HCT116 (cell line): ENCODE results near the gene GPR3. TPM values are rescaled to one million over a fixed set of nuclear protein-coding genes. Genes with fewer than 3 reads are reported as not detected.

Source experiments
- ATAC-seq: fragments of 200-7000 bp; cut with Tn5 transposase; 2 replicates; pipeline ENCODE4 v1.9.1; 2020; ENCODE audit warnings: mild to moderate bottlenecking, moderate library complexity
- BruUV-seq: library from RNA; stranded (reverse); fragments of 400-500 nt; replicated peaks from 2 replicates; lab custom pipeline; 2021; lab: Mats Ljungman, UMichigan
- CTCF ChIA-PET: fragments of 300-600 bp; sonication (Branson Sonifier 250); formaldehyde crosslinking; loops from one replicate; lab custom pipeline; 2021; ENCODE audit warnings: antibody characterized with exemption; lab: Charles Lee
- POLR2A ChIA-PET: fragments of 300-600, 350-600 bp; sonication (Branson Sonifier 250); formaldehyde crosslinking; loops from one replicate; lab custom pipeline; 2021; ENCODE audit warnings: antibody characterized with exemption; lab: Charles Lee
- RAD21 ChIA-PET, 2 experiments: fragments of 300-600 bp; sonication (Branson Sonifier 250); formaldehyde crosslinking; loops; one replicate each; lab custom pipeline; 2023; ENCODE audit warnings: low total read pairs in 2 of 2; ENCODE audit not compliant: uncharacterized antibody in 2 of 2, unreplicated experiment in 2 of 2, low non-redundant PET in 1 of 2; lab: Charles Lee
- DNase-seq: peaks from one replicate; pipeline ENCODE4 v3.0.0-alpha.2; 2010; ENCODE audit warnings: low read depth, low spot score
- H2AFZ ChIP-seq: fragments of 200-600 bp; shearing (Covaris generic), sonication (generic); 2 replicates; pipeline ENCODE4 v1.6.1; 2017; ENCODE audit warnings: low read depth, mixed run types, mixed read lengths, antibody characterized with exemption, low read length; ENCODE audit not compliant: poor library complexity, severe bottlenecking
- H3K27ac ChIP-seq: 2 replicates; pipeline ENCODE4 v1.5.1; 2012; ENCODE audit warnings: low read depth, low read length
- H3K27me3 ChIP-seq: fragments of 200-600 bp; sonication (generic); 2 replicates; pipeline ENCODE4 v1.6.1; 2016; ENCODE audit warnings: mixed run types, low read length, mixed read lengths; ENCODE audit not compliant: insufficient read depth
- H3K36me3 ChIP-seq, 2 experiments: fragments of 200-500 bp in 1 of 2; fragments of 200-600 bp in 1 of 2; sonication (Bioruptor generic) in 1 of 2; sonication (generic) in 1 of 2; 2 replicates each; pipeline versions ENCODE4 v1.5.1 to v1.6.1; 2014 to 2016; ENCODE audit warnings: low read length in 2 of 2, inconsistent platforms in 1 of 2, mixed read lengths in 1 of 2, mixed run types in 1 of 2; ENCODE audit not compliant: insufficient read depth in 2 of 2, control insufficient read depth in 1 of 2
- H3K4me1 ChIP-seq, 2 experiments: fragments of 200-600 bp in 1 of 2; sonication (generic) in 1 of 2; 2 replicates each; pipeline versions ENCODE4 v1.5.1 to v1.6.1; 2012 to 2017; ENCODE audit warnings: low read length in 2 of 2, inconsistent platforms in 1 of 2, mild to moderate bottlenecking in 1 of 2, mixed read lengths in 1 of 2, mixed run types in 1 of 2, moderate library complexity in 1 of 2; ENCODE audit not compliant: insufficient read depth in 2 of 2, control insufficient read depth in 1 of 2
- H3K4me2 ChIP-seq: fragments of 200-600 bp; sonication (generic); 2 replicates; pipeline ENCODE4 v1.6.1; 2017; ENCODE audit warnings: mixed run types, low read length, mixed read lengths
- H3K4me3 ChIP-seq, 2 experiments: fragments of 200-600 bp in 1 of 2; sonication (generic) in 1 of 2; replicated peaks in 1 of 2; 2 replicates each; pipeline ENCODE4 v1.5.1; 2011 to 2016; ENCODE audit warnings: low read length in 2 of 2, control low read depth in 1 of 2, low read depth in 1 of 2, mild to moderate bottlenecking in 1 of 2, mixed read lengths in 1 of 2, mixed run types in 1 of 2
- H3K79me2 ChIP-seq: fragments of 200-600 bp; sonication (generic); 2 replicates; pipeline ENCODE4 v1.6.1; 2017; ENCODE audit warnings: mild to moderate bottlenecking, mixed run types, low read length, moderate library complexity, mixed read lengths; ENCODE audit not compliant: insufficient read depth
- H3K9ac ChIP-seq: fragments of 200-600 bp; sonication (generic); 2 replicates; pipeline ENCODE4 v1.6.1; 2016; ENCODE audit warnings: low read length, mixed read lengths
- H3K9me2 ChIP-seq: fragments of 200-600 bp; sonication (generic), shearing (Covaris generic); 2 replicates; pipeline ENCODE4 v1.6.1; 2017; ENCODE audit warnings: mixed run types, mild to moderate bottlenecking, moderate library complexity; ENCODE audit not compliant: insufficient read depth
- H3K9me3 ChIP-seq, 2 experiments: fragments of 200-500 bp in 1 of 2; fragments of 200-600 bp in 1 of 2; sonication (Bioruptor generic) in 1 of 2; sonication (generic) in 1 of 2; 2 replicates each; pipeline ENCODE4 v1.6.1; 2014 to 2017; ENCODE audit warnings: low read length in 2 of 2, mixed read lengths in 2 of 2, inconsistent platforms in 1 of 2, low read depth in 1 of 2, mild to moderate bottlenecking in 1 of 2, mixed run types in 1 of 2, moderate library complexity in 1 of 2; ENCODE audit not compliant: control insufficient read depth in 1 of 2, insufficient read depth in 1 of 2
- H4K20me1 ChIP-seq: fragments of 200-600 bp; sonication (generic), shearing (Covaris generic); 2 replicates; pipeline ENCODE4 v1.6.1; 2017; ENCODE audit warnings: mixed run types, mild to moderate bottlenecking, moderate library complexity; ENCODE audit not compliant: insufficient read depth
- EGR1 ChIP-seq: IDR thresholded peaks from 2 replicates; pipeline ENCODE4 v1.6.1; 2012; ENCODE audit warnings: low read depth
- TCF7L2 ChIP-seq: IDR thresholded peaks from 2 replicates; pipeline ENCODE4 v1.7.0; 2011; ENCODE audit warnings: borderline replicate concordance, inconsistent platforms; ENCODE audit not compliant: insufficient read depth, insufficient read length; ENCODE audit errors: extremely low read depth
- ZFX ChIP-seq: fragments of 450-650 bp; IDR thresholded peaks from 2 replicates; pipeline ENCODE4 v1.6.1; 2017
- intact Hi-C: fragments of 100-400 bp; cut with micrococcal nuclease; formaldehyde crosslinking; loops from 2 replicates; pipeline ENCODE4 v1.10.0; 2022
- total RNA-seq: library from RNA; stranded (reverse); gene quantifications from one replicate; pipeline ENCODE4 v1.2.1, GENCODE V29; 2021; ENCODE audit not compliant: unreplicated experiment
- TF ChIP-seq, protein P1 (sequence below), 3 experiments: fragments of 200-600 bp in 1 of 3; sonication (generic) in 1 of 3; IDR thresholded peaks in 2 of 3; conservative IDR thresholded peaks in 1 of 3; 2 replicates each; pipeline ENCODE4 v1.5.1; 2012 to 2017; ENCODE audit warnings: low read depth in 2 of 3, low read length in 2 of 3, antibody characterized with exemption in 1 of 3, borderline replicate concordance in 1 of 3, control low read depth in 1 of 3, mild to moderate bottlenecking in 1 of 3, mixed read lengths in 1 of 3, mixed run types in 1 of 3, moderate library complexity in 1 of 3; ENCODE audit not compliant: insufficient read depth in 1 of 3

Gene GPR3
- total RNA-seq, 1 experiment from 2014 or later, result 2.8 TPM

DNA sequence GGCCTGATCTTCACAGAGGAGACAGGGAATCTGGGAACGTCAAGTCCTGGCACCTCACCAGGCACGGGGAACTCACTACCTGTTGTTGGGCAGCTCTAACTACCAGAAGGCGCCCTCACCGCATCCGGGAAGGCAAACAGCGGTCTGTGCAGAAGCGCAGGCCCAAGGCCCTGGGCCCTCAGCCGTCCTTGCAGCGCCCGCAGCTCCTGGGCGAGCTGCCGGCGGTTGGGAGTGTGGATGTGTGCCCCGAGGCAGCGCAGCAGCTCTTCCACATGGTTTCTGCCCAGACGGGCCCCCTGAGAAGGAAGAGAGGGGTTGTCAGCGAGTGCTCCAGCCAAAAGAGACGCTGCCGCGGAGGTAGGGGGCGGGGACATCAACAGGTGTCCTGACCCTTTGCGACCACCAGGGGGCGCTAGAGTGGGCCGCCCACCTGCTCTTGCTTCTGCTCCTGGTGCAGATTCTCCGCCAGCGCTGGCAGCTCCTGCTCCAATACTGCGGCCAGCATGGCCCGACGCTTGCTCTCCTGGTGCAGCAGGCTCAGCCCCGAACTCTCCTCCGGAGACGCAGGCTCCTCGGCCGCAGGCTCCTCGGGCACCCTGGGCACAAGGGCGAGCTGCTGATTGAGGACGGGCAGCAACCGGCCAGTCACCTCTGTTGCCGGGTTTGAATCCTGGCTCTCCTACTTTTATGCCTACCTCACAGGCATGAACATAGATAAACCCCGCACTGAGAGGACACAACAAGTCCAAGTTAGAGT is 35.0 kb upstream of the GPR3 start:
- no peak overlapping the region for H3K9ac ChIP-seq

More for the DNA sequence above, 35.0 kb upstream of the GPR3 start:
- Histone ChIP-seq H3K36me3 (peaks cover 0 to 7% of the 10 kb centered on the region in 2 experiments; a peak in 1 of 4 replicates), H3K27me3 (no peaks in the 10 kb centered on the region), H3K27ac (peak overlapping the region; percentile 39; the same call in 1 of the 2 replicates), H3K9me2 (no peaks in the 10 kb centered on the region), H3K4me3 (no peak overlapping the region), H3K4me1 (peaks cover 7 to 11% of the 10 kb centered on the region in 2 experiments; a peak in 3 of 4 replicates), H3K79me2 (no peaks in the 10 kb centered on the region), H4K20me1 (no peaks in the 10 kb centered on the region), H2AFZ (no peak overlapping the region), H3K9me3 (no peaks in the 10 kb centered on the region), H3K4me2 (no peak overlapping the region)
- ChIA-PET RAD21 (interaction anchor here (0.6 to 1.5 kb wide), 5 partner anchors 11 to 38 kb away, joined by 3 to 5 read pairs (median 3); partner anchors contain the start of gene SYTL1 (in 1 of the 2)), CTCF (interaction anchor here (1.0 to 2.5 kb wide), 6 partner anchors 8 to 313 kb away, joined by 3 to 25 read pairs (median 5); partner anchors contain the start of genes MAP3K6 and SYTL1), POLR2A (interaction anchor here (1.5 kb wide), 1 partner anchor 9 kb away, joined by 3 read pairs; no protein-coding TSS in a partner anchor)
- TF ChIP-seq ZFX, result peak; percentile 37; the same call in 1 of the 2 replicates
- TF ChIP-seq TCF7L2, result no peak
- TF ChIP-seq, protein P1, sequence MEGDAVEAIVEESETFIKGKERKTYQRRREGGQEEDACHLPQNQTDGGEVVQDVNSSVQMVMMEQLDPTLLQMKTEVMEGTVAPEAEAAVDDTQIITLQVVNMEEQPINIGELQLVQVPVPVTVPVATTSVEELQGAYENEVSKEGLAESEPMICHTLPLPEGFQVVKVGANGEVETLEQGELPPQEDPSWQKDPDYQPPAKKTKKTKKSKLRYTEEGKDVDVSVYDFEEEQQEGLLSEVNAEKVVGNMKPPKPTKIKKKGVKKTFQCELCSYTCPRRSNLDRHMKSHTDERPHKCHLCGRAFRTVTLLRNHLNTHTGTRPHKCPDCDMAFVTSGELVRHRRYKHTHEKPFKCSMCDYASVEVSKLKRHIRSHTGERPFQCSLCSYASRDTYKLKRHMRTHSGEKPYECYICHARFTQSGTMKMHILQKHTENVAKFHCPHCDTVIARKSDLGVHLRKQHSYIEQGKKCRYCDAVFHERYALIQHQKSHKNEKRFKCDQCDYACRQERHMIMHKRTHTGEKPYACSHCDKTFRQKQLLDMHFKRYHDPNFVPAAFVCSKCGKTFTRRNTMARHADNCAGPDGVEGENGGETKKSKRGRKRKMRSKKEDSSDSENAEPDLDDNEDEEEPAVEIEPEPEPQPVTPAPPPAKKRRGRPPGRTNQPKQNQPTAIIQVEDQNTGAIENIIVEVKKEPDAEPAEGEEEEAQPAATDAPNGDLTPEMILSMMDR (IDR thresholded peaks at IDR 0.05 in 2 of 3, conservative IDR thresholded peaks at IDR 0.05 in 1 of 3; ENCODE audit: borderline replicate concordance in 1 of 3, insufficient read depth in 1 of 3, low read depth in 2 of 3, low read length in 2 of 3), result peak; percentile 80 to 94 (median 85)
- no peak for TF ChIP-seq EGR1
- ATAC-seq (peak; percentile 87), DNase-seq (no peak)
- BruUV-seq, result no TSS peak
- intact Hi-C loops, result loop anchor here (1.0 kb wide), 1 partner anchor 31 kb away; no protein-coding TSS in a partner anchor
